Measurements from ENCODE around the gene GIMD1. TPM values are rescaled to one million over a fixed set of nuclear protein-coding genes. Genes with fewer than 3 reads are reported as not detected.
A peak's percentile ranks its signal among the peaks of the same experiment; 100 is the strongest.
"Not testable (repeated sequence)": the region's sequence is repeated elsewhere in the genome, so short reads cannot be mapped to it uniquely, and the experiment has no call there.

Gene GIMD1
- total RNA-seq: not detected

- Mint-ChIP-seq H3K27me3 (peaks cover 24% of the 10 kb centered on the region), H3K4me1 (peaks cover 2% of the 10 kb centered on the region), H3K27ac (no peak within 1 kb of the TSS), H3K36me3 (no peaks in the 10 kb centered on the region), H3K9me3 (no peaks in the 10 kb centered on the region), H3K4me3 (no peak within 1 kb of the TSS)
- DNase-seq (no peak), ATAC-seq (ENCODE audit: low read depth) (no peak)
- POLR2A ChIA-PET: no interaction called here
Observed at GRCh38 chr4:106368678-106369077, at the start of gene GIMD1. TSS of gene GIMD1 (minus strand) at chr4:106368778. CDS start at chr4:106367435, 1,343 bp downstream.

DNA sequence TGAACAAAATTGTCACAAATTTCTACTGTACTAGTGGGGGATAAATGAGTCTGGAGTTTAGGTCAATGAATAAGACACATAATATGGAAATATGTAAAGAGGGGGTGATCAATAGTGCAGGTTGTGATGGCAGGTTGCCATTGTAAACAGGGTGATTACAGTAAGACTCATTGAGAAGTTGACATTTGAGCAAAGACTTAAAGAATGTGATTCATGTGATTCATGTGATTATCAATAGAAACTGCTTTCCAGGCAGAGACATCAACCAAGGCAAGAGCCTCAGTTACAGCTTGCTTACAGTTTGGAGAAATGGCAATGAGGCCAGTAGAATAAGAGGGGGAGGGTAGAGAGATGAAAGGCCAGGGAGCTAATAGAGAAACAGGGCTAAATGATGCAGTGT lies 45.8 kb upstream of the GIMD1 start:
- no peaks in the 10 kb centered on the region for H3K9me3 Mint-ChIP-seq
- no peaks in the 10 kb centered on the region for H3K27me3 Mint-ChIP-seq
- DNase-seq: no peak
- POLR2A ChIA-PET: no interaction called here
- H3K27ac Mint-ChIP-seq: no peak overlapping the region
- no peaks in the 10 kb centered on the region for H3K36me3 Mint-ChIP-seq
- no peak for ATAC-seq (ENCODE audit: low read depth)
- H3K4me1 Mint-ChIP-seq: no peaks in the 10 kb centered on the region
- no peak overlapping the region for H3K4me3 Mint-ChIP-seq

DNA sequence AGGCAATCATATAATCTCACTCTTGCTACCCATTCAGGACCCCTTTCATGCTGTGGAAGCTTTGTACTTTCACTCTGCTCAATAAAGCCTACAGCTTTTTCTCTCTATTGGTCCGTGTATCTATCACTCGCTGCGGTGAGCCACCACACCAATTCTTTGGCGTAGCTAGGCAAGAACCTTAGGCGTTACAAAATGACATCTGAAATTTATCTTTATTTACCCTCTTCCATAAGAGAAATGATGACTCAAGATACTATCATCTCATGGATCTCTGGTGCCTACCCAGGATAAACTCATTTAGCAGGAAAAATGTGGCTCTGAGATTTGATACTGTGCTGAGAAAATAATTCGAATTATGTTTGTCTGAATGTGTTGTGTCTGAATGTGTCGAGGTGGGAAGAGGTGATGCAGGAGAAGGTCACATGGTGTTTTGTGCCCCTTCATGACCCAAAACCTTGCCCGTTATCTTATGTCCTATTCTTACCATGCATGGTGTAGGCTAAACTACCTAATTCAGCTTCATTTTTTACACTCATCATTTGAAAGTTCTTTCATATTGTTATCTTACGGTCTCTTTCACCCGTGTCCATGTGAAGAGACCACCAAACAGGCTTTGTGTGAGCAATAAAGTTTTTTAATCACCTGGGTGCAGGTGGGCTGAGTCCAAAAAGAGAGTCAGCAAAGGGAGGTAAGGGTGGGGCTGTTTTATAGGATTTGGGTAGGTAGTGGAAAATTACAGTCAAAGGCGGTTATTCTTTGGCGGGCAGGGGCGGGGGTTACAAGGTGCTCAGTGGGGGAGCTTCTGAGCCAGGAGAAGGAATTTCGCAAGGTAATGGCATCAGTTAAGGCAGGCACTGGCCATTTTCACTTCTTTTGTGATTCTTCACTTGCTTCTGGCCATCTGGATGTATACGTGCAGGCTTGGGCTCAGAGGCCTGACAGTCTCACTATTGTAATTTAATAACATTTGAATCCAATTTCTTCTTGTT lies 41.6 kb upstream of the GIMD1 start:
- Mint-ChIP-seq H3K4me3 (no peak overlapping the region), H3K9me3 (no peaks in the 10 kb centered on the region), H3K4me1 (no peaks in the 10 kb centered on the region), H3K36me3 (no peaks in the 10 kb centered on the region), H3K27me3 (no peaks in the 10 kb centered on the region), H3K27ac (no peak overlapping the region)
- DNase-seq (no peak), ATAC-seq (ENCODE audit: low read depth) (no peak)
- POLR2A ChIA-PET: no interaction called here

DNA sequence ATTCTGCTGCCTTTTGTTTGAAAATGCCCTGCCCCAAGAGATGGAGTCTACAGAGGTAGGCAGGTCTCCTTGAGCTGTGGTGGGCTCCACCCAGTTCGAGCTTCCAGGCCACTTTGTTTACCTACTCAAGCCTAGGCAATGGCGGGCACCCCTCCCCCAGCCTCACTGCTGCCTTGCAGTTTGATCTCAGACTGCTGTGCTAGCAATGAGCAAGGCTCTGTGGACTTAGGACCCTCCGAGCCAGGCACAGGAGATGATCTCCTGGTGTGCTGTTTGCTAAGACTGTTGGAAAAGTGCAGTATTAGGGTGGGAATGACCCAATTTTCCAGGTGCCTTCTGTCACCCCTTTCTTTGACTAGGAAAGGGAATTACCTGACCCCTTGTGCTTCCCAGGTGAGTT lies 39.4 kb upstream of the GIMD1 start:
- H3K27ac Mint-ChIP-seq: not testable (repeated sequence)

GRCh38 chr4:106401157-106401556 lies 32.6 kb upstream of the GIMD1 start:
- no peaks in the 10 kb centered on the region for H3K4me1 Mint-ChIP-seq
- H3K9me3 Mint-ChIP-seq: peaks cover 10% of the 10 kb centered on the region
- H3K4me3 Mint-ChIP-seq: no peak overlapping the region
- no peak for DNase-seq
- no peaks in the 10 kb centered on the region for H3K36me3 Mint-ChIP-seq
- POLR2A ChIA-PET: no interaction called here
- H3K27me3 Mint-ChIP-seq: no peaks in the 10 kb centered on the region
- ATAC-seq (ENCODE audit: low read depth): no peak
- H3K27ac Mint-ChIP-seq: no peak overlapping the region

More for the DNA sequence above, 39.4 kb upstream of the GIMD1 start:
- POLR2A ChIA-PET; ATAC-seq (ENCODE audit: low read depth); H3K9me3 Mint-ChIP-seq; H3K27me3 Mint-ChIP-seq; H3K4me3 Mint-ChIP-seq; H3K4me1 Mint-ChIP-seq; H3K36me3 Mint-ChIP-seq; DNase-seq: not testable (repeated sequence)

DNA sequence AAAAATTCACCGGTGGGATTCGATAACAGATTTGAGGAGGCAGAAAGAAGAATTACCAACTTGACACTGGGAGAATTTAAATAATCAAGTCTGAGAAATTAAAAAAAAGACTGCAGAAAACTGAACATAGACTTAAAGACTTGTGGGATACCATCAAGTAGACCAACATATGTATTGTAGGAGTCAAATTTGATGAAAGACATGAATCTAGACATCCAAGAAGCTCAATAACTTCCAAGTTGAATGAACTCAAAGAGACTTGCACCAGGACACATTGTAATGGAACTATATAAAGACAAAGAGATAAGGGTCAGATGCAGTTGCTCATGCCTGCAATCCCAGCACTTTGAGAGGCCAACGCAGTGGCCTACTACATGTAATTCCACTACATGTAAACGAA lies 30.3 kb upstream of the GIMD1 start:
- H3K36me3 Mint-ChIP-seq; POLR2A ChIA-PET; H3K4me1 Mint-ChIP-seq; H3K4me3 Mint-ChIP-seq; H3K27ac Mint-ChIP-seq; DNase-seq; H3K27me3 Mint-ChIP-seq; ATAC-seq (ENCODE audit: low read depth): not testable (repeated sequence)
- H3K9me3 Mint-ChIP-seq: peaks cover 13% of the 10 kb centered on the region

- Mint-ChIP-seq H3K9me3 (peaks cover 10% of the 10 kb centered on the region), H3K27me3 (no peaks in the 10 kb centered on the region)
Observed at GRCh38 chr4:106395582-106395981, 27.0 kb upstream of the GIMD1 start.

DNA sequence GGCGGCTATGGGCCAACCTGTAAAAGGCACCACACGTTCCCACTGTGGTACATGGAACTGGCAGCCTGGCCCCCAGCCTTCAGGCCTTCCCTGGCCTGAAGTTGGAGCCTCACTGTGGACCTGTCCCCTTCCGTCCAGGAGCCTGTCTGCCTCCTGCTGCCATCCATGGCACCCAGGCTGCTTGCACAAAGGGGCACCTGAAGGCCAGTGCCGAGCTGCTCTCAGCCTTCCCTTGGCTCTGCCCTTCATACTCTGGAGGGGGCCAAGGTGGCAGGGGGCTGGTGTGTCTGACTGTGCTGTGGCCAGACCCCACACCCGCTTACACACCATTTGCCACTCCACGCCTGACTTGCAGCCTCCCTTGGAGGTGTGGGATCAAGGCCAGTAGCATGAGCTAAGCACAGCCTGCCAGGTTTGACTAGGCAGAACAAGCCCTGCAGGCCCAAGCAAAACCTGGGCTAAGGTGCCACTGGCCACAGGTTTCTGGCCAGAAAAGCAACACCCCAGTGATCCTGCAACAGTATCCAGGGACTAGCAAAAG lies 17.3 kb upstream of the GIMD1 start:
- DNase-seq: no peak
- Mint-ChIP-seq H3K9me3 (no peaks in the 10 kb centered on the region), H3K4me3 (no peak overlapping the region), H3K36me3 (no peaks in the 10 kb centered on the region), H3K27me3 (no peaks in the 10 kb centered on the region), H3K4me1 (no peaks in the 10 kb centered on the region), H3K27ac (no peak overlapping the region)
- POLR2A ChIA-PET: no interaction called here
- no peak for ATAC-seq (ENCODE audit: low read depth)

More at GRCh38 chr4:106395582-106395981, 27.0 kb upstream of the GIMD1 start:
- DNase-seq: no peak
- Mint-ChIP-seq H3K4me3 (no peak overlapping the region), H3K36me3 (no peaks in the 10 kb centered on the region), H3K4me1 (no peaks in the 10 kb centered on the region), H3K27ac (no peak overlapping the region)
- no peak for ATAC-seq (ENCODE audit: low read depth)
- POLR2A ChIA-PET: no interaction called here

GRCh38 chr4:106384878-106385277 lies 16.3 kb upstream of the GIMD1 start:
- Mint-ChIP-seq H3K4me1 (no peaks in the 10 kb centered on the region), H3K9me3 (no peaks in the 10 kb centered on the region), H3K36me3 (no peaks in the 10 kb centered on the region), H3K27ac (no peak overlapping the region), H3K4me3 (no peak overlapping the region), H3K27me3 (peaks cover 4% of the 10 kb centered on the region)
- no peak for DNase-seq
- POLR2A ChIA-PET: no interaction called here
- no peak for ATAC-seq (ENCODE audit: low read depth)

DNA sequence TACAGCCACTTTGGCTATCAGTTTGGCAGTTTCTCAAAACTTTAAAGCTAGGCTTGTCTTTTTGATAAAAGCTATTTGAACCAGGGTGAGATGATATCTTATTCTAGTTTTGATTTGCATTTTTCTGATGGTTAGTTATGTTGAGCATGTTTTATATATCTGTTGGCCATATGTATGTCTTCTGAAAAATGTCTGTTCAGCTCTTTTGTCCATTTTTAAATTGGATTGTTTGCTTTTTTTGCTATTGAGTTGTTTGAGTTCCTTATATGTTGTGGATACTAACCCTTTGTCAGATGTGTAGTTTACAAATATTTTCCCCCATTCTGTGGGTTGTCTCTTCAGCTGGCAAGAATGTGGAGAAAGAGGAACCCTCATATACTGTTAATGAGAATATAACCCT lies 11.6 kb upstream of the GIMD1 start:
- no peaks in the 10 kb centered on the region for H3K36me3 Mint-ChIP-seq
- H3K9me3 Mint-ChIP-seq: no peaks in the 10 kb centered on the region
- no peak overlapping the region for H3K4me3 Mint-ChIP-seq
- ATAC-seq (ENCODE audit: low read depth) (no peak), DNase-seq (no peak)
- POLR2A ChIA-PET: no interaction called here
- no peaks in the 10 kb centered on the region for H3K4me1 Mint-ChIP-seq
- H3K27ac Mint-ChIP-seq: no peak overlapping the region
- H3K27me3 Mint-ChIP-seq: peaks cover 6% of the 10 kb centered on the region

GRCh38 chr4:106373026-106373425 lies 4.4 kb upstream of the GIMD1 start:
- DNase-seq: no peak
- Mint-ChIP-seq H3K27me3 (peaks cover 25% of the 10 kb centered on the region), H3K9me3 (no peaks in the 10 kb centered on the region), H3K36me3 (no peaks in the 10 kb centered on the region), H3K4me1 (peaks cover 2% of the 10 kb centered on the region), H3K4me3 (no peak overlapping the region), H3K27ac (no peak overlapping the region)
- ATAC-seq (ENCODE audit: low read depth): no peak
- POLR2A ChIA-PET: no interaction called here

- no peak for ATAC-seq (ENCODE audit: low read depth)
- peaks cover 2% of the 10 kb centered on the region for H3K4me1 Mint-ChIP-seq
- H3K36me3 Mint-ChIP-seq: no peaks in the 10 kb centered on the region
- no peaks in the 10 kb centered on the region for H3K9me3 Mint-ChIP-seq
- no peak overlapping the region for H3K4me3 Mint-ChIP-seq
- peaks cover 25% of the 10 kb centered on the region for H3K27me3 Mint-ChIP-seq
- POLR2A ChIA-PET: no interaction called here
- no peak for DNase-seq
- no peak overlapping the region for H3K27ac Mint-ChIP-seq
Observed at GRCh38 chr4:106371161-106371560, 2.6 kb upstream of the GIMD1 start.

DNA sequence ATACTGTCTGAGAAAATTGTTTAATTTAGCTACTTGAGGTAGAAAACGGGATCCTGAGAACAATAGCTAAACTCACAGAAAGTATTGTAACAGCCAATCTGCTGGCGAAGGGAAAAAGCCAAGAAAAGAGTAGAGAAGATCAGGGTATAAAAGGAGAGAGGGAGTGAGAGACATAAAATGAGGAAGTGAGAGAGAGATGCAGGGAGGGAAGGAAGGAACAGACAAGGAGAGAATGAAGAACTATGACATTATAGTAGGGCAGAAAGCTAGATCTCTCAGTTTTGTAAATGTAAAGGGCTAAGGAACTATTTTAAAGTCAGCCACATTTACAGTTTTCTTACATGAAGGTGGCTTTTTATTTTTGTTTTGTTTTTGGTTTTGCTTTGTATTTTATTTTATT lies 1.6 kb upstream of the GIMD1 start:
- DNase-seq: no peak
- ATAC-seq (ENCODE audit: low read depth): no peak
- peaks cover 2% of the 10 kb centered on the region for H3K4me1 Mint-ChIP-seq
- no peak overlapping the region for H3K4me3 Mint-ChIP-seq
- peaks cover 25% of the 10 kb centered on the region for H3K27me3 Mint-ChIP-seq
- H3K9me3 Mint-ChIP-seq: no peaks in the 10 kb centered on the region
- no peak overlapping the region for H3K27ac Mint-ChIP-seq
- POLR2A ChIA-PET: no interaction called here
- H3K36me3 Mint-ChIP-seq: no peaks in the 10 kb centered on the region

- POLR2A ChIA-PET: no interaction called here
- H3K27me3 Mint-ChIP-seq: peaks cover 25% of the 10 kb centered on the region
- peaks cover 2% of the 10 kb centered on the region for H3K4me1 Mint-ChIP-seq
- DNase-seq (no peak), ATAC-seq (ENCODE audit: low read depth) (peak; percentile 63)
- no peaks in the 10 kb centered on the region for H3K9me3 Mint-ChIP-seq
- no peak overlapping the region for H3K4me3 Mint-ChIP-seq
- no peak overlapping the region for H3K27ac Mint-ChIP-seq
- no peaks in the 10 kb centered on the region for H3K36me3 Mint-ChIP-seq
Observed at GRCh38 chr4:106369456-106370060, 980 bp upstream of the GIMD1 start.

Measured in activated naive CD8-positive, alpha-beta T cell treated with anti-CD3 and anti-CD28 coated beads, Interleukin-2, amount 10 ng/mL, durations not matched to agents 7 days and 5 days (primary cell).